Right lobe of liver (tissue), 6 donors: Measurements from ENCODE around the gene ITPR2. TPM values are rescaled to one million over a fixed set of nuclear protein-coding genes. Genes with fewer than 3 reads are reported as not detected.

Experiments
- ATAC-seq, 4 donors: fragments of 200-7000 bp; cut with Tn5 transposase; one replicate each; pipeline ENCODE4 v1.9.1; 2020; ENCODE audit warnings: mild to moderate bottlenecking in 4 of 4, moderate library complexity in 4 of 4
- DNase-seq, 3 donors: peaks; one replicate each; pipeline ENCODE4 v3.0.0-alpha.2; 2020
- H3K27ac ChIP-seq, 3 donors: fragments of 200-600 bp; one replicate each; pipeline ENCODE4 v1.8.0; 2022
- H3K27me3 ChIP-seq, 2 donors: fragments of 200-600 bp; one replicate each; pipeline ENCODE4 v1.8.0; 2022
- H3K36me3 ChIP-seq, 4 donors: fragments of 200-600 bp; sonication (generic) in 1 of 4; one replicate each; pipeline versions ENCODE4 v1.5.1 to v1.8.0; 2017 to 2022; ENCODE audit warnings: control low read depth in 1 of 4
- H3K4me1 ChIP-seq, 4 donors: fragments of 200-600 bp; sonication (generic) in 1 of 4; one replicate each; pipeline versions ENCODE4 v1.5.1 to v1.8.0; 2017 to 2022; ENCODE audit warnings: control low read depth in 1 of 4
- H3K4me3 ChIP-seq, 3 donors: fragments of 200-600 bp; one replicate each; pipeline ENCODE4 v1.8.0; 2022
- H3K9me3 ChIP-seq, 4 donors: fragments of 200-600 bp; sonication (generic) in 1 of 4; one replicate each; pipeline versions ENCODE4 v1.5.1 to v1.8.0; 2017 to 2022; ENCODE audit warnings: control low read depth in 1 of 4
- POLR2A ChIP-seq: fragments of 450-650 bp; IDR thresholded peaks from one replicate; pipeline ENCODE4 v1.6.1; 2017; ENCODE audit warnings: antibody characterized with exemption, mild to moderate bottlenecking
- WGBS: methylation state at CpG from one replicate; pipeline ENCODE4 v1.1.6; 2018; ENCODE audit warnings: low coverage, low lambda C conversion rate; ENCODE audit not compliant: insufficient coverage; ENCODE audit errors: missing lambda C conversion rate; 5-methylcytosine and 5-hydroxymethylcytosine counted together
- intact Hi-C, 2 donors: fragments of 100-400 bp; cut with DNase I; formaldehyde crosslinking; loops; one replicate each; pipeline versions ENCODE4 v1.11.2 to v1.14.1; 2022
- total RNA-seq, 6 experiments: library from RNA; depleted of rRNA in 2 of 6; stranded (reverse); fragments of >200 nt in 2 of 6; fragmentation: NEBNext Ultra II Directional in 3 of 6; extraction: Animal tissue kit (Norgen Biotek cat#: 25700) in 3 of 6; gene quantifications; one replicate each; pipeline versions ENCODE4 v1.1.0 to v1.2.4, GENCODE V29; 2016 to 2023
- TF ChIP-seq, protein P1 (sequence below), 4 donors: fragments of 200-600 bp in 3 of 4; fragments of 450-650 bp in 1 of 4; IDR thresholded peaks; one replicate each; pipeline versions ENCODE4 v1.5.1 to v1.8.0; 2016 to 2022; ENCODE audit warnings: antibody characterized with exemption in 4 of 4, mild to moderate bottlenecking in 2 of 4
- donor health status: DM: no; HTN: yes; CAD: no.
- donor health status: DM: no; HTN: no; CAD: no.
- donor health status: DM: no; HTN: no; CAD: no.
- donor health status: DM: no; HTN: yes; CAD: no.
- donor health status: DM: no; HTN: yes; CAD: no.

ITPR2 gene
- total RNA-seq, 6 experiments from 2014 or later = 39.3 to 114 (median 57.2) TPM

DNA sequence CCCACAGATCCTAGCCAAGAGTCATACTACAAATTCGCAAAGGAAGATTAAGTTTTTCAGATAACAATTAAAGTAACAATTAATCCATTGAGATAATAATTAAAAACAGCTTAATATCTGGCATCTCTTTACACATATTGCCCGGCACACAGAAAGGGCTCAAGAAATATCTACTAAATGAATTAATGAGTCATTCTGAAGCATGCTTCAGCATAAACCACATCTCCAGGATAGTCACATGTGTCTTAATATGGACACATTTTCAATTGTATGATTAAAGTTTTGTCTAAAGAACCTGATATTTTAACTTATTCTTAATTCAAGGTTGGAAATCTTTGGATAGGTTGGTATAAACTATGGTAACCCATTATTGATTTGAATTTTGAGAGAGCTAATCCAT lies 9.6 kb downstream of the ITPR2 start:
- H3K4me3 ChIP-seq = no peak overlapping the region
- ATAC-seq = no peak
- no peaks in the 10 kb centered on the region for H3K36me3 ChIP-seq
- intact Hi-C loops = no loop called here
- peaks cover 0 to 46% (median 11%) of the 10 kb centered on the region in 4 donors for H3K4me1 ChIP-seq
- H3K27me3 ChIP-seq = no peaks in the 10 kb centered on the region
- no peak overlapping the region for H3K27ac ChIP-seq
- WGBS = 60% methylated on average over 2 of the region's 2 CpGs
- TF ChIP-seq, protein P1, sequence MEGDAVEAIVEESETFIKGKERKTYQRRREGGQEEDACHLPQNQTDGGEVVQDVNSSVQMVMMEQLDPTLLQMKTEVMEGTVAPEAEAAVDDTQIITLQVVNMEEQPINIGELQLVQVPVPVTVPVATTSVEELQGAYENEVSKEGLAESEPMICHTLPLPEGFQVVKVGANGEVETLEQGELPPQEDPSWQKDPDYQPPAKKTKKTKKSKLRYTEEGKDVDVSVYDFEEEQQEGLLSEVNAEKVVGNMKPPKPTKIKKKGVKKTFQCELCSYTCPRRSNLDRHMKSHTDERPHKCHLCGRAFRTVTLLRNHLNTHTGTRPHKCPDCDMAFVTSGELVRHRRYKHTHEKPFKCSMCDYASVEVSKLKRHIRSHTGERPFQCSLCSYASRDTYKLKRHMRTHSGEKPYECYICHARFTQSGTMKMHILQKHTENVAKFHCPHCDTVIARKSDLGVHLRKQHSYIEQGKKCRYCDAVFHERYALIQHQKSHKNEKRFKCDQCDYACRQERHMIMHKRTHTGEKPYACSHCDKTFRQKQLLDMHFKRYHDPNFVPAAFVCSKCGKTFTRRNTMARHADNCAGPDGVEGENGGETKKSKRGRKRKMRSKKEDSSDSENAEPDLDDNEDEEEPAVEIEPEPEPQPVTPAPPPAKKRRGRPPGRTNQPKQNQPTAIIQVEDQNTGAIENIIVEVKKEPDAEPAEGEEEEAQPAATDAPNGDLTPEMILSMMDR (IDR thresholded peaks at IDR 0.05) = no peak
- TF ChIP-seq POLR2A = no peak
- H3K9me3 ChIP-seq = no peaks in the 10 kb centered on the region
- DNase-seq = no peak

DNA sequence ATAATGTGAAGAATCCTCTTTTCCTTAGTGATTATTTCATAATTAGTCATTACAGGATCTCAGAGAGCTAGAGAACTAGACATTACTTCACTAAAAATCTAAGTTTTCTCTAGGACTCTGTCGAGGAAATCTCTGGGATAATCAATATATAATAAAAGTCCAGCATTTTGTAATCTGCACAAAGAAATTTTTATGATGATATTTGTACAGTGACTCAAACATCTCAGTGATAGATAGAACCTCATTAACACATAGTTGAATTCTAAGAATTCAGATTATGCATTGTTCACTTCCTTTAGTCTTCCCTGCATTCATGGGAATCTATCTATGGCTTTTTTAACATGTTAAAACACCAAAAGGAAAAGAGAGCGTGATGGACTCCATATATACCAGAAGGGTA lies 11.0 kb downstream of the ITPR2 start:
- Histone ChIP-seq H3K4me3 (no peak overlapping the region), H3K36me3 (no peaks in the 10 kb centered on the region), H3K27ac (no peak overlapping the region), H3K27me3 (no peaks in the 10 kb centered on the region), H3K9me3 (no peaks in the 10 kb centered on the region), H3K4me1 (peaks cover 0 to 47% (median 17%) of the 10 kb centered on the region in 4 donors)
- no peak for TF ChIP-seq POLR2A
- TF ChIP-seq, protein P1 (IDR thresholded peaks at IDR 0.05) = no peak
- DNase-seq = no peak
- WGBS = 65% methylated on average over 2 of the region's 2 CpGs
- intact Hi-C loops = no loop called here
- no peak for ATAC-seq

DNA sequence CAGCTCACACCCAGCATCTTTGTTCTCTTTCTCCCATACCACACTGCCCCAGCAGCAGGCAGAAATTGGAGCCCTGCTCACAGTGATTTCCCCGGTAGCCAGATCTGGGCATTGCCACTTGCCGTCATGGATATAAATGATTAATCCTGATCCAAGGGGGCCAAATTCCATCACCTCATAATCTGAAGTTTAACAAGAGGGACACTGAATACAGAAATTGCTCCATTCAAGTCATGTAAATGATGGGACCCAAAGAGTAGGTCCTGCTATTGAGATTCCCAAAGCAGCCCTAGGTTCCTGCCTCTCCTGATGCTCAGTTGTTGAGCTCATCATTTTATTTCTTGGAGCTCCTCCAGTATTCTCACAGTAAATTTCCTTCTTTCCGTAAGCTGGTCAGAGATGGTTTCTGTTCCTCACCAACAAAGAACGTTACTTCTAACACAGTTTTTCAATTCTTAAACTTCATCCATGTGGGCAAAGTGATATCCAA lies 11.7 kb downstream of the ITPR2 start:
- H3K27me3 ChIP-seq = no peaks in the 10 kb centered on the region
- peak; percentile 85 to 88 (median 86) for ATAC-seq
- no peak overlapping the region for H3K4me3 ChIP-seq
- no peaks in the 10 kb centered on the region for H3K9me3 ChIP-seq
- no peaks in the 10 kb centered on the region for H3K36me3 ChIP-seq
- intact Hi-C loops = no loop called here
- DNase-seq = peak in 1 of 3 donors; percentile 50
- peak overlapping the region in 1 of 3 donors; percentile 8 for H3K27ac ChIP-seq
- TF ChIP-seq, protein P1 (IDR thresholded peaks at IDR 0.05) = no peak
- TF ChIP-seq POLR2A = no peak
- WGBS = 16% methylated on average over 4 of the region's 4 CpGs
- peaks cover 0 to 52% (median 17%) of the 10 kb centered on the region in 4 donors for H3K4me1 ChIP-seq

DNA sequence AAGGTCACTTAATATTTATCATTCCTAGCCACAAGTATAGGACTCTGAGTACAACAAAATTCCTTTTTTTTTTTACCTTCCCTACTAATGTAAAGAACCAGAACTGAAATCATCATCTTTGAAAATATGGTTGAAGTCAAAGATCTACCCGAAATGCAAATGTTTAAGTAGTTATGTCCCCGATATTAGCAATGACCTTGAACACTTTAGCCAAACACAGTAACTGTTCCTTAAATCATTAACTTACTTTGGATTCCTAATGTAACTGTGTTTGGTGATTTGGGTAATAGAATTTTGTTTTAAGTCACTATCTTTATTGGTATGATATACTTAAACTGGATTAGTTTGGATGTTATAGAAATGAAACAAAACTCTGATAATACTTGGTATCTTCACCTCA lies 14.4 kb downstream of the ITPR2 start:
- Histone ChIP-seq H3K27me3 (no peaks in the 10 kb centered on the region), H3K36me3 (no peaks in the 10 kb centered on the region), H3K9me3 (no peaks in the 10 kb centered on the region), H3K4me1 (peaks cover 0 to 58% (median 20%) of the 10 kb centered on the region in 4 donors), H3K4me3 (no peak overlapping the region), H3K27ac (no peak overlapping the region)
- no peak for DNase-seq
- WGBS = 30% methylated on average over 2 of the region's 2 CpGs
- intact Hi-C loops = no loop called here
- no peak for ATAC-seq
- TF ChIP-seq, protein P1 (IDR thresholded peaks at IDR 0.05) = no peak
- TF ChIP-seq POLR2A = no peak

DNA sequence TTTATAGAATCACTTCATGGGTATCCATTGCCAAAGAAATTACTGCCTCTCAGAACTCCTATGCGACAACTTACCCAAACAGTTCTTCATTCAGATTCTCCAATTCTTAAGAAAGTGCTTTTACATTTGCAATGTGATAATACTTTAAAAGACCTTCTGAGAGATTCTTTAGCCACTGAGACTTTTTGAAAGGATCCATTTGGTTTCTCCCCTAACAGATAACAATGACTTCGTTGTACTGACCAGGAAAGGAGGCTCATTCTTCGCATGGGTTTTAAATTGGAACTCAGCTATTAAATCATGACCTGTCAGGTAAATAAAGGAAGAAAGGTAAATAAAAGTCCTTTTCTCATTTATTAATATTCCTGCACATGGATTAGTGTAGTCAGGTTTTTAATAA lies 14.8 kb downstream of the ITPR2 start:
- Histone ChIP-seq H3K4me1 (peaks cover 0 to 58% (median 20%) of the 10 kb centered on the region in 4 donors), H3K27me3 (no peaks in the 10 kb centered on the region), H3K9me3 (no peaks in the 10 kb centered on the region), H3K4me3 (no peak overlapping the region), H3K36me3 (no peaks in the 10 kb centered on the region), H3K27ac (no peak overlapping the region)
- no peak for DNase-seq
- intact Hi-C loops = no loop called here
- no peak for ATAC-seq
- no peak for TF ChIP-seq POLR2A
- TF ChIP-seq, protein P1 (IDR thresholded peaks at IDR 0.05) = no peak
- 84% methylated on average over 3 of the region's 3 CpGs for WGBS
